Measurements from ENCODE around the gene PI3.
"Not testable (repeated sequence)": the region's sequence is repeated elsewhere in the genome, so short reads cannot be mapped to it uniquely, and the experiment has no call there.

The PI3 gene

GRCh38 chr20:45154183-45154582 is 20.5 kb upstream of the PI3 start:
- no peak overlapping the region for H3K27ac ChIP-seq (ENCODE audit: low read length)
- H3K4me3 ChIP-seq (ENCODE audit: low read length in 2 of 2), result no peak overlapping the region
- H3K27me3 ChIP-seq (ENCODE audit: control insufficient read depth in 1 of 2, insufficient read depth in 2 of 2, low read length in 2 of 2), result peaks cover 0 to 2% of the 10 kb centered on the region in 2 donors
- peaks cover 4 to 7% of the 10 kb centered on the region in 2 donors for H3K9me3 ChIP-seq (ENCODE audit: control insufficient read depth in 2 of 2, low read length in 2 of 2)
- no peak overlapping the region for H3K9ac ChIP-seq (ENCODE audit: low read length in 2 of 2)
- H3K4me1 ChIP-seq (ENCODE audit: control insufficient read depth, insufficient read depth, low read length), result no peaks in the 10 kb centered on the region
- H3K36me3 ChIP-seq (ENCODE audit: control insufficient read depth in 2 of 2, insufficient read depth in 2 of 2, low read length in 2 of 2), result no peaks in the 10 kb centered on the region

- not testable (repeated sequence) for H3K4me1 ChIP-seq (ENCODE audit: control insufficient read depth, insufficient read depth, low read length); H3K9ac ChIP-seq (ENCODE audit: low read length in 2 of 2); H3K27ac ChIP-seq (ENCODE audit: low read length)
Observed at GRCh38 chr20:45154794-45155193, 19.9 kb upstream of the PI3 start.

GRCh38 chr20:45156713-45157112 is 18.0 kb upstream of the PI3 start:
- peaks cover 2 to 4% of the 10 kb centered on the region in 2 donors for H3K9me3 ChIP-seq (ENCODE audit: control insufficient read depth in 2 of 2, low read length in 2 of 2)
- H3K9ac ChIP-seq (ENCODE audit: low read length in 2 of 2), result no peak overlapping the region
- no peak overlapping the region for H3K4me3 ChIP-seq (ENCODE audit: low read length in 2 of 2)
- no peaks in the 10 kb centered on the region for H3K36me3 ChIP-seq (ENCODE audit: control insufficient read depth in 2 of 2, insufficient read depth in 2 of 2, low read length in 2 of 2)
- H3K27ac ChIP-seq (ENCODE audit: low read length), result no peak overlapping the region
- no peaks in the 10 kb centered on the region for H3K4me1 ChIP-seq (ENCODE audit: control insufficient read depth, insufficient read depth, low read length)
- peaks cover 0 to 2% of the 10 kb centered on the region in 2 donors for H3K27me3 ChIP-seq (ENCODE audit: control insufficient read depth in 1 of 2, insufficient read depth in 2 of 2, low read length in 2 of 2)

More at GRCh38 chr20:45154794-45155193, 19.9 kb upstream of the PI3 start:
- not testable (repeated sequence) for H3K9me3 ChIP-seq (ENCODE audit: control insufficient read depth in 2 of 2, low read length in 2 of 2); H3K27me3 ChIP-seq (ENCODE audit: control insufficient read depth in 1 of 2, insufficient read depth in 2 of 2, low read length in 2 of 2); H3K4me3 ChIP-seq (ENCODE audit: low read length in 2 of 2); H3K36me3 ChIP-seq (ENCODE audit: control insufficient read depth in 2 of 2, insufficient read depth in 2 of 2, low read length in 2 of 2)

GRCh38 chr20:45157962-45158361 is 16.7 kb upstream of the PI3 start:
- Histone ChIP-seq H3K4me1 (ENCODE audit: control insufficient read depth, insufficient read depth, low read length) (no peaks in the 10 kb centered on the region), H3K27me3 (ENCODE audit: control insufficient read depth in 1 of 2, insufficient read depth in 2 of 2, low read length in 2 of 2) (peaks cover 0 to 2% of the 10 kb centered on the region in 2 donors), H3K27ac (ENCODE audit: low read length) (no peak overlapping the region), H3K4me3 (ENCODE audit: low read length in 2 of 2) (no peak overlapping the region), H3K9me3 (ENCODE audit: control insufficient read depth in 2 of 2, low read length in 2 of 2) (peaks cover 6% of the 10 kb centered on the region in 2 donors), H3K9ac (ENCODE audit: low read length in 2 of 2) (no peak overlapping the region), H3K36me3 (ENCODE audit: control insufficient read depth in 2 of 2, insufficient read depth in 2 of 2, low read length in 2 of 2) (no peaks in the 10 kb centered on the region)

DNA sequence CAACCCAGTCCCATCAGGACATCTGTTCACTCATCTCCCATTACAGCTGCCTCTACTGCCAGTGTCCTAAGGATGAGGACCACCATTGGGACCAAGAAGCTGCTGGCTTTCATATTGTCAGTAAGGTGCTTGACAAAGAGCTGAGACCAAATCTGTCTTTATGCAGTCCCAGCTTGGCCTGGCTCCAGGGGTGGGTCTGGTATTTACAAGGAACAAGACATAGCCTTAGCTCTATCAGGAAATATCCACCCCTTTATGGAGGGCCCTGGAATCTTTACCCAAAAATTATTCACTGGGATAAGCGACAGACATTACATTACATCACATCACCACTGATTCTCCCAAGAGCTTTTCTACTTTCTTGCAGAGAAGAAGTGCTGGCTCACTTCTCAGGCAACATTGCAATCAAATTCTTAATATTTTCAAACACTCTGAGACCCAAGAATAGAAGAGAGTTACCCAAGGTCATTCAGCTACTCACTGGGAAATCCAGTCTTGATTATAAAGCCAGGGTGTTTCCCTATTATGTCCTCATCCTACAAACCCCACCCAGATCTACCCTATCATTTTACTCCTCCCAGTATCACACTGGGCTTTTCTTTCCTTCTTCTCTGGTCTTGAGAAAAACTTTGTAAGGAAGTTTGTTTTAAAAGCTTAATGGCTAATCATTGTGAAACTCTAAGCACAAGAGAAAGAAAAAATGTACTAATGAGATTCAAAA is 11.5 kb upstream of the PI3 start:
- H3K36me3 ChIP-seq (ENCODE audit: control insufficient read depth in 2 of 2, insufficient read depth in 2 of 2, low read length in 2 of 2), result no peaks in the 10 kb centered on the region
- H3K4me1 ChIP-seq (ENCODE audit: control insufficient read depth, insufficient read depth, low read length), result no peaks in the 10 kb centered on the region
- H3K4me3 ChIP-seq (ENCODE audit: low read length in 2 of 2), result no peak overlapping the region
- H3K27ac ChIP-seq (ENCODE audit: low read length), result no peak overlapping the region
- no peaks in the 10 kb centered on the region for H3K27me3 ChIP-seq (ENCODE audit: control insufficient read depth in 1 of 2, insufficient read depth in 2 of 2, low read length in 2 of 2)
- peaks cover 6 to 8% of the 10 kb centered on the region in 2 donors for H3K9me3 ChIP-seq (ENCODE audit: control insufficient read depth in 2 of 2, low read length in 2 of 2)
- no peak overlapping the region for H3K9ac ChIP-seq (ENCODE audit: low read length in 2 of 2)

GRCh38 chr20:45164906-45165305 is 9.8 kb upstream of the PI3 start:
- H3K27me3 ChIP-seq (ENCODE audit: control insufficient read depth in 1 of 2, insufficient read depth in 2 of 2, low read length in 2 of 2), result no peaks in the 10 kb centered on the region

GRCh38 chr20:45173522-45173921 is 1.2 kb upstream of the PI3 start:
- Histone ChIP-seq H3K4me1 (ENCODE audit: control insufficient read depth, insufficient read depth, low read length) (no peaks in the 10 kb centered on the region), H3K4me3 (ENCODE audit: low read length in 2 of 2) (no peak overlapping the region), H3K36me3 (ENCODE audit: control insufficient read depth in 2 of 2, insufficient read depth in 2 of 2, low read length in 2 of 2) (no peaks in the 10 kb centered on the region), H3K27me3 (ENCODE audit: control insufficient read depth in 1 of 2, insufficient read depth in 2 of 2, low read length in 2 of 2) (peaks cover 0 to 2% of the 10 kb centered on the region in 2 donors), H3K9me3 (ENCODE audit: control insufficient read depth in 2 of 2, low read length in 2 of 2) (no peaks in the 10 kb centered on the region), H3K27ac (ENCODE audit: low read length) (no peak overlapping the region), H3K9ac (ENCODE audit: low read length in 2 of 2) (no peak overlapping the region)

More at GRCh38 chr20:45164906-45165305, 9.8 kb upstream of the PI3 start:
- Histone ChIP-seq H3K36me3 (ENCODE audit: control insufficient read depth in 2 of 2, insufficient read depth in 2 of 2, low read length in 2 of 2) (no peaks in the 10 kb centered on the region), H3K9ac (ENCODE audit: low read length in 2 of 2) (no peak overlapping the region), H3K27ac (ENCODE audit: low read length) (no peak overlapping the region), H3K4me3 (ENCODE audit: low read length in 2 of 2) (no peak overlapping the region), H3K4me1 (ENCODE audit: control insufficient read depth, insufficient read depth, low read length) (no peaks in the 10 kb centered on the region), H3K9me3 (ENCODE audit: control insufficient read depth in 2 of 2, low read length in 2 of 2) (peaks cover 4 to 6% of the 10 kb centered on the region in 2 donors)

- H3K27ac ChIP-seq (ENCODE audit: low read length), result no peak overlapping the region
- H3K9me3 ChIP-seq (ENCODE audit: control insufficient read depth in 2 of 2, low read length in 2 of 2), result no peaks in the 10 kb centered on the region
- H3K4me3 ChIP-seq (ENCODE audit: low read length in 2 of 2), result no peak overlapping the region
- peaks cover 0 to 2% of the 10 kb centered on the region in 2 donors for H3K27me3 ChIP-seq (ENCODE audit: control insufficient read depth in 1 of 2, insufficient read depth in 2 of 2, low read length in 2 of 2)
- no peaks in the 10 kb centered on the region for H3K4me1 ChIP-seq (ENCODE audit: control insufficient read depth, insufficient read depth, low read length)
- no peaks in the 10 kb centered on the region for H3K36me3 ChIP-seq (ENCODE audit: control insufficient read depth in 2 of 2, insufficient read depth in 2 of 2, low read length in 2 of 2)
- no peak overlapping the region for H3K9ac ChIP-seq (ENCODE audit: low read length in 2 of 2)
Observed at GRCh38 chr20:45176526-45177267, 2.0 kb downstream of the PI3 start.

DNA sequence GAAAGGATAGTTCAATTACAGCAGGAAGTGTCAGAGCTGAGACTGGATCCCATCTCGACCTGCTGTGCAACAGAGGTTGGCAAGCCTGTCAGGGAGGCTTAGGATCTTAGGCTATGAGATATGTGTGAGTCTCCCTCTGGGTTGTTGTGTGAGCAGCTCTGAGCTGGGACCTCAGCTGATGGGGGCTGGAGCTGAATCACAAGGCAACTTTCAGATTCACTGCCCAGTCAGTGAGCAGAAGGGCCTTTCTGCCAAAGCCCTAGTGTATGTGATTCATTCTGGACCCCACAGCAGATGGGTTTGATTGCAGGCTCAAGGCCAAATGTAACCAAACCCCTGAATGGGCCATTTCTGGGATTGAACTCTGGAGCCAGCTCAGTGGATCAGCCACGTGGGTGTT is 4.5 kb downstream of the PI3 start:
- no peaks in the 10 kb centered on the region for H3K9me3 ChIP-seq (ENCODE audit: control insufficient read depth in 2 of 2, low read length in 2 of 2)
- H3K4me1 ChIP-seq (ENCODE audit: control insufficient read depth, insufficient read depth, low read length), result no peaks in the 10 kb centered on the region
- H3K9ac ChIP-seq (ENCODE audit: low read length in 2 of 2), result no peak overlapping the region
- no peaks in the 10 kb centered on the region for H3K36me3 ChIP-seq (ENCODE audit: control insufficient read depth in 2 of 2, insufficient read depth in 2 of 2, low read length in 2 of 2)
- H3K27ac ChIP-seq (ENCODE audit: low read length), result no peak overlapping the region
- H3K27me3 ChIP-seq (ENCODE audit: control insufficient read depth in 1 of 2, insufficient read depth in 2 of 2, low read length in 2 of 2), result peaks cover 0 to 2% of the 10 kb centered on the region in 2 donors
- H3K4me3 ChIP-seq (ENCODE audit: low read length in 2 of 2), result no peak overlapping the region

- Histone ChIP-seq H3K9me3 (ENCODE audit: control insufficient read depth in 2 of 2, low read length in 2 of 2) (no peaks in the 10 kb centered on the region), H3K27me3 (ENCODE audit: control insufficient read depth in 1 of 2, insufficient read depth in 2 of 2, low read length in 2 of 2) (no peaks in the 10 kb centered on the region), H3K4me1 (ENCODE audit: control insufficient read depth, insufficient read depth, low read length) (no peaks in the 10 kb centered on the region), H3K9ac (ENCODE audit: low read length in 2 of 2) (no peak overlapping the region), H3K4me3 (ENCODE audit: low read length in 2 of 2) (no peak overlapping the region), H3K36me3 (ENCODE audit: control insufficient read depth in 2 of 2, insufficient read depth in 2 of 2, low read length in 2 of 2) (no peaks in the 10 kb centered on the region), H3K27ac (ENCODE audit: low read length) (no peak overlapping the region)
Observed at GRCh38 chr20:45181639-45182038, 6.9 kb downstream of the PI3 start.

DNA sequence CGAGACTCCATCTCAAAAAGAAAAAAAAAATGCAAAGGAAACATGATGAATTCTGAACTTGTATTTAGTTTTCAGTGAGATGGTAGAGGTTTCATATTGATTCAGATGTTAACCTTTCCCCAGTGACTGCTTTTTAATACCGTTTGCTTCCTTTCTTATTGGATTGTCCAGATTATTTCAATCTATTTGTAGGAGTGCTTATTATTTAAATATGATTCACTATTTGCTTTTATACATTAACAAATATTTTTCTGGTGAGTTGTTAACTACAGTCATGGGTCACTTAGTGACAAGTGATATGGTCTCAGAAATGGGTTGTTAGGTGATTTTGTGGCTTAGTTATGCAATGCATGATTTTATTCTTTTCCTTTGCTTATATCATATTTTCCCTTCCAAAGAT is 8.4 kb downstream of the PI3 start:
- Histone ChIP-seq H3K4me1 (ENCODE audit: control insufficient read depth, insufficient read depth, low read length) (no peaks in the 10 kb centered on the region), H3K9ac (ENCODE audit: low read length in 2 of 2) (no peak overlapping the region), H3K36me3 (ENCODE audit: control insufficient read depth in 2 of 2, insufficient read depth in 2 of 2, low read length in 2 of 2) (no peaks in the 10 kb centered on the region), H3K4me3 (ENCODE audit: low read length in 2 of 2) (no peak overlapping the region), H3K9me3 (ENCODE audit: control insufficient read depth in 2 of 2, low read length in 2 of 2) (no peaks in the 10 kb centered on the region), H3K27me3 (ENCODE audit: control insufficient read depth in 1 of 2, insufficient read depth in 2 of 2, low read length in 2 of 2) (no peaks in the 10 kb centered on the region), H3K27ac (ENCODE audit: low read length) (no peak overlapping the region)
